Natural killer cell (primary cell): ENCODE data around the gene GRHPR. TPM values are rescaled to one million over a fixed set of nuclear protein-coding genes. Genes with fewer than 3 reads are reported as not detected.

Experiments
- ATAC-seq, 3 donors: fragments of 150-1000 bp in 2 of 3; fragments of 200-7000 bp in 1 of 3; cut with Tn5 transposase; 1 replicate in 1 of 3; 2 replicates in 2 of 3; pipeline ENCODE4 v1.10.0; 2021; ENCODE audit warnings: mild to moderate bottlenecking in 2 of 3, moderate library complexity in 2 of 3
- DNase-seq, 2 donors: peaks; one replicate each; pipeline versions ENCODE4 v3.0.0 to v3.0.0-alpha.2; 2013 to 2021; ENCODE audit warnings: mixed read lengths in 1 of 2
- H3K27ac ChIP-seq: one replicate; pipeline ENCODE4 v1.5.1; 2013; ENCODE audit warnings: mild to moderate bottlenecking, low read length
- H3K27me3 ChIP-seq: one replicate; pipeline ENCODE4 v1.6.1; 2013; ENCODE audit warnings: low read length; ENCODE audit not compliant: control insufficient read depth, insufficient read depth
- H3K36me3 ChIP-seq: one replicate; pipeline ENCODE4 v1.6.1; 2013; ENCODE audit warnings: low read length; ENCODE audit not compliant: control insufficient read depth, insufficient read depth
- H3K4me1 ChIP-seq: one replicate; pipeline ENCODE4 v1.6.1; 2013; ENCODE audit warnings: low read length; ENCODE audit not compliant: control insufficient read depth, insufficient read depth
- H3K4me3 ChIP-seq: one replicate; pipeline ENCODE4 v1.5.1; 2013; ENCODE audit warnings: low read length
- H3K9me3 ChIP-seq: one replicate; pipeline ENCODE4 v1.6.1; 2013; ENCODE audit warnings: low read length; ENCODE audit not compliant: control insufficient read depth, insufficient read depth
- H3K27ac Mint-ChIP-seq, 2 donors: one replicate each; pipeline ENCODE4 v1.8.0; 2022; ENCODE audit warnings: mild to moderate bottlenecking in 2 of 2, mixed read lengths in 2 of 2, moderate library complexity in 1 of 2
- H3K27me3 Mint-ChIP-seq, 2 donors: one replicate each; pipeline ENCODE4 v1.8.0; 2022; ENCODE audit warnings: low read depth in 2 of 2, mixed read lengths in 2 of 2
- H3K36me3 Mint-ChIP-seq: one replicate; pipeline ENCODE4 v1.8.0; 2022; ENCODE audit warnings: mixed read lengths
- H3K4me1 Mint-ChIP-seq, 2 donors: one replicate each; pipeline ENCODE4 v1.8.0; 2022; ENCODE audit warnings: mixed read lengths in 2 of 2
- H3K4me3 Mint-ChIP-seq: one replicate; pipeline ENCODE4 v1.8.0; 2022; ENCODE audit warnings: mild to moderate bottlenecking, moderate library complexity, mixed read lengths
- H3K9me3 Mint-ChIP-seq, 2 donors: one replicate each; pipeline ENCODE4 v1.8.0; 2022; ENCODE audit warnings: mixed read lengths in 2 of 2
- WGBS: methylation state at CpG from one replicate; pipeline ENCODE4 v1.1.7; 2013; ENCODE audit warnings: missing lambda C conversion rate; ENCODE audit not compliant: insufficient coverage; 5-methylcytosine and 5-hydroxymethylcytosine counted together
- intact Hi-C: fragments of 100-400 bp; cut with micrococcal nuclease; formaldehyde crosslinking; loops from one replicate; pipeline ENCODE4 v1.14.2; 2022
- total RNA-seq, 4 donors: library from RNA; stranded (reverse); fragments of 120-200 nt in 1 of 4; gene quantifications; one replicate each; pipeline versions ENCODE4 v1.2.3 to v1.2.4, GENCODE V29; 2013 to 2022
- TF ChIP-seq, protein P1 (sequence below): fragments of 200-600 bp; IDR thresholded peaks from one replicate; pipeline ENCODE4 v1.8.0; 2022; ENCODE audit warnings: antibody characterized with exemption

Gene GRHPR
- total RNA-seq, 3 donors from 2014 or later (not counting 1 experiment from before 2014, with no cell fraction given) = 38.1 to 55.6 (median 41.1) TPM

DNA sequence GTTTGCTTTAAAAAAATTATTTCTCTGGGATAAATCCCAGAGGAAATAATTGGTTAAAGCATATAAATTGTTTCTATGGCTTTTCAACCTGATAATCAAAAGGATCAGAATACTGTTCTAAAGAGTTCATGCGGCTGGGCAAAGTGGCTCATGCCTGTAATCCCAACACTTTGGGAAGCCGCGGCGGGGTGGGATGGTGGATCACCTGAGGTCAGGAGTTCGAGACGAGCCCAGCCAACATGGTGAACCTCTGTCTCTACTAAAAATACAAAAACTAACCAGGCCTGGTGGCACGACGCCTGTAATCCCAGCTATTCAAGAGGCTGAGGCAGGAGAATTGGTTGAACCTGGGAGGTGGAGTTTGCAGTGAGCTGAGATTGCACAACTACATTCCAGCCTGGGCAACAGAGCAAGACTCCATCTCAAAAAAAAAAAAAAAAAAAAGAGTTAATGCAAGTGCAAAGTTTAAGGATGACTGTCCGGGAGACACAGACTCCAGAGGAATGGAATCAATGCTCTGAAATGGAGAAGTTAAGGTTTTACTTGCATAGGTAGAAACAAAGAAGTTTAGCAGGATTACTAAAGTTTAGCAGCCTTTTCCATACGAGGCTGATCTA, 16.6 kb upstream of the GRHPR start:
- H3K4me1 Mint-ChIP-seq = no peaks in the 10 kb centered on the region
- H3K9me3 Mint-ChIP-seq = no peaks in the 10 kb centered on the region
- Histone ChIP-seq H3K4me1 (peaks cover 13% of the 10 kb centered on the region), H3K27ac (no peak overlapping the region), H3K9me3 (no peaks in the 10 kb centered on the region), H3K27me3 (no peaks in the 10 kb centered on the region), H3K4me3 (no peak overlapping the region), H3K36me3 (no peaks in the 10 kb centered on the region)
- H3K36me3 Mint-ChIP-seq = no peaks in the 10 kb centered on the region
- no peak for ATAC-seq
- no peak for DNase-seq
- TF ChIP-seq, protein P1, sequence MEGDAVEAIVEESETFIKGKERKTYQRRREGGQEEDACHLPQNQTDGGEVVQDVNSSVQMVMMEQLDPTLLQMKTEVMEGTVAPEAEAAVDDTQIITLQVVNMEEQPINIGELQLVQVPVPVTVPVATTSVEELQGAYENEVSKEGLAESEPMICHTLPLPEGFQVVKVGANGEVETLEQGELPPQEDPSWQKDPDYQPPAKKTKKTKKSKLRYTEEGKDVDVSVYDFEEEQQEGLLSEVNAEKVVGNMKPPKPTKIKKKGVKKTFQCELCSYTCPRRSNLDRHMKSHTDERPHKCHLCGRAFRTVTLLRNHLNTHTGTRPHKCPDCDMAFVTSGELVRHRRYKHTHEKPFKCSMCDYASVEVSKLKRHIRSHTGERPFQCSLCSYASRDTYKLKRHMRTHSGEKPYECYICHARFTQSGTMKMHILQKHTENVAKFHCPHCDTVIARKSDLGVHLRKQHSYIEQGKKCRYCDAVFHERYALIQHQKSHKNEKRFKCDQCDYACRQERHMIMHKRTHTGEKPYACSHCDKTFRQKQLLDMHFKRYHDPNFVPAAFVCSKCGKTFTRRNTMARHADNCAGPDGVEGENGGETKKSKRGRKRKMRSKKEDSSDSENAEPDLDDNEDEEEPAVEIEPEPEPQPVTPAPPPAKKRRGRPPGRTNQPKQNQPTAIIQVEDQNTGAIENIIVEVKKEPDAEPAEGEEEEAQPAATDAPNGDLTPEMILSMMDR = no peak
- no peak overlapping the region for H3K4me3 Mint-ChIP-seq
- H3K27me3 Mint-ChIP-seq = peaks cover 6 to 10% of the 10 kb centered on the region in 2 donors
- intact Hi-C loops = no loop called here
- H3K27ac Mint-ChIP-seq = no peak overlapping the region
- WGBS = 92% methylated on average over 7 of the region's 10 CpGs

DNA sequence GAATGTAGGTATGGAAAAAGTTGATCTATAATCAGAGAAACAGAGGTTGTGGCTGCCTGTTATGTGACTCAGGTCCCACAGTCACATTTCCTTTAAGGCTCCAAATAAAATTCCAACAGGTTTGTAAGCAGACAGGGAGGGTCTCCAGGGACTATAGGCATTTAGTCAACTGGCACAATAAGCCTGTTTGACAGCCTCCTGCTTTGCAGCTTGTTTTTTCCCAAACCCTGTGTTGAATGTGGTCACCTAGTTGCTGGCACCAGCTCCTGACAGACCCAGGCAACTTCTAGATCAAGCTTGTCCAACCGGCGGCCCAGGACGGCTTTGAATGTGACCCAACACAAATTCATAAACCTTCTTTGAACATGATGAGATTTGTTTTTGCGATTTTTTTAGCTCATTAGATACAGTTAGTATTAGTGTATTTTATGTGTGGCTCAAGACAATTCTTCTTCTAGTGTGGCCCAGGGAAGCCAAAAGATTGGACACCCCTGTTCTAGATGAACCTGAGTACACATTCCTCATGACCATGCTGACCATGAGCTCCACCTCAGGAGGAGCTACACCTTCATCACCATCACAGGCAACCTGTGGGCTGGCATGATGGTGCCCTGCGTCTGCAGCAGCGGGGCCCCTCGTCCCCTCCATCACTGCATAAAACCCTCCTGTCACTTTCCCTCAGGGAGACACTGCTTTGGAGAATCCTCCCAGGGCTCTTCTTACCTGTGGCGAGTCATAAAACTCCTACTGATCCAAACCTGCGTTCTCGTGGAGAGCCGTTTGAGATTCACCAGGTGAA, 15.7 kb upstream of the GRHPR start:
- Histone ChIP-seq H3K4me3 (no peak overlapping the region), H3K27ac (no peak overlapping the region), H3K9me3 (no peaks in the 10 kb centered on the region), H3K4me1 (peaks cover 20% of the 10 kb centered on the region), H3K36me3 (no peaks in the 10 kb centered on the region), H3K27me3 (no peaks in the 10 kb centered on the region)
- DNase-seq (no peak), ATAC-seq (no peak)
- Mint-ChIP-seq H3K27me3 (peaks cover 6 to 10% of the 10 kb centered on the region in 2 donors), H3K36me3 (no peaks in the 10 kb centered on the region), H3K9me3 (no peaks in the 10 kb centered on the region), H3K27ac (no peak overlapping the region), H3K4me3 (no peak overlapping the region), H3K4me1 (no peaks in the 10 kb centered on the region)
- WGBS = 92% methylated on average over 10 of the region's 11 CpGs
- TF ChIP-seq, protein P1 = no peak
- intact Hi-C loops = no loop called here

DNA sequence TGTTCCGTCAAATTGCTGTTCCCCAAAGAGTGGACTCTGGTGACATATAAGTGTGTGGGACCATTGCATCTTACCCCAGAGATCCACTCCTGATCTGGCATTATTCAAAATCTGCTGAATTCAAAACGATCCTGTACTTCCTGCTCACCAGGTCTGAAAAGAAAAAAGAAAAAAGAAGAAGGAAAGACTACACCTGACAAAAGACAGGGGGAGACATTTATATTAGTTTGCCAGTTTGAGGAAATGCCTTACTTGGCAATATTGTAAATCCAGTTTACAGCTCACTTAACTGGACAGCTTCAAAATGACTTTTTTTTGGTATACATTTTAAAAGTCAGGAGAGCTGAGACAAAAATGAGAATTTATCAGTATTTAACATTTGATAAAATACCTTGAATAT, 15.0 kb upstream of the GRHPR start:
- Mint-ChIP-seq H3K4me1 (no peaks in the 10 kb centered on the region), H3K9me3 (no peaks in the 10 kb centered on the region), H3K4me3 (no peak overlapping the region), H3K27me3 (peaks cover 6 to 10% of the 10 kb centered on the region in 2 donors), H3K36me3 (no peaks in the 10 kb centered on the region), H3K27ac (no peak overlapping the region)
- intact Hi-C loops = no loop called here
- DNase-seq = no peak
- Histone ChIP-seq H3K27me3 (no peaks in the 10 kb centered on the region), H3K4me3 (no peak overlapping the region), H3K9me3 (no peaks in the 10 kb centered on the region), H3K27ac (no peak overlapping the region), H3K4me1 (peaks cover 20% of the 10 kb centered on the region), H3K36me3 (no peaks in the 10 kb centered on the region)
- ATAC-seq = no peak
- 58% methylated on average over 2 of the region's 2 CpGs for WGBS
- TF ChIP-seq, protein P1 = no peak
